ENCODE measurements around the gene DBI. TPM values are rescaled to one million over a fixed set of nuclear protein-coding genes. Genes with fewer than 3 reads are reported as not detected.
"Not testable (repeated sequence)": the region's sequence is repeated elsewhere in the genome, so short reads cannot be mapped to it uniquely, and the experiment has no call there.

DBI gene
- polyA plus RNA-seq, 3 donors, result 252 to 308 (median 290) TPM

DNA sequence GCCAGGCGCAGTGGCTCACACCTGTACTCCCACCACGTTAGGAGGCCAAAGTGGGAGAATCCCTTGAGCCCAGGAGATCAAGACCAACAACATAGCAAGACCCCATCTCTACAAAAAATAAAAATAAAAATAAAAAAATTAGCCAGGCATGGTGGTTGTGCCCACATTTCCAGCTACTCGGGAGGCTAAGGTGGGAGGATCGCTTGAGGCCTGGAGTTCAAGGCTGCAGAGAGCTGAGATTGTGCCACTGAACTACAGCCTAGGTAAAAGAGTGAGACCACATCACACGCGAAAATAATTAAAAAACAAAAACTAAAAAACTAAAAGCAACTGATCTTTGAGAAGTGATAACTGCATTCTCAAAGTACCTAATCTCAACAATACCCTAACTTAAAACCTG lies 2.0 kb upstream of the DBI start:
- DNase-seq (ENCODE audit: low read depth in 3 of 3, low spot score in 2 of 3), result no peak

DNA sequence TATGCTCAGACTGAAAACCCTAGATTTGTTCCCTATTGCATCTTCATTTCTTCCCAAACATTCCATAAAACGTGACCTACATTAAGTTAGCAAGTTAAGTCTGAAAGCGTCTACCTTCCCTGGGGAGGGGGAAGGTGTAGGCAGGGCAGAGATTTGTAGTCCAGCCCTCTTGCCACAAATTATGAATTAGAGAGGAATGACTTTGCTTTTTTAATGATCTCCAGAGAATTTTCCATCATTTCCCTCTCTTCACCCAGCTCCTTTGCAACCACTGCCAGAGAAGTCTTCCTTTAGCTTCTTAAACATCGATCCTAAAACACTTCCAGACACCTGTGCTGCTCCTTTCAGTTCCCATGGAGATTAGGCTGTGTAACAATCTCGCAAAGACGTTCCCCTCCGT lies 1.3 kb upstream of the DBI start:
- no peak for DNase-seq (ENCODE audit: low read depth in 3 of 3, low spot score in 2 of 3)

DNA sequence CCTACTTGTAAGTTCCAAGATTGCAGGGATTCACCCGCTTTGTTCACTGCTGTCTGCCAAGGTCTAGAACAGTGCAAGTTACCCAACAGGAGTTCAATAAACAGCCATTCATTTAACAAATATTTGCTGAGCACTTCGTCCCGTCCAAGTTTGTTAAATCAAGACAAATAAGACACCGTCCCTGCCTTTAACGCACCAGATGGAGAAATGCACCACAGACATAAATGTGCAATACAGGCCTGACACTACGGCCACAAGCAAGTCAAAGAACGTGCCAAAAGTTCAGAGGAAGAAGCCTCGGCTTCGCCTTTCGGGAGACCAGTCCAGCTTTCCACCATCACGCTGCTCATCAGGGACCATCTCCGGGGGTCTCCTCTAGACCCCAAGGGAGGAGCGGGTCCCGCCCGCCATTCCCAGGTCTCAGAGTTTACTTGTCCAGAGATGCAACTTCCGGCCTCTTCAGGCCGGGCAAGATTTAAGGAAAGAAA lies 572 bp upstream of the DBI start:
- peak in 2 of 3 donors; percentile 14 to 29 for DNase-seq (ENCODE audit: low read depth in 3 of 3, low spot score in 2 of 3)

DNA sequence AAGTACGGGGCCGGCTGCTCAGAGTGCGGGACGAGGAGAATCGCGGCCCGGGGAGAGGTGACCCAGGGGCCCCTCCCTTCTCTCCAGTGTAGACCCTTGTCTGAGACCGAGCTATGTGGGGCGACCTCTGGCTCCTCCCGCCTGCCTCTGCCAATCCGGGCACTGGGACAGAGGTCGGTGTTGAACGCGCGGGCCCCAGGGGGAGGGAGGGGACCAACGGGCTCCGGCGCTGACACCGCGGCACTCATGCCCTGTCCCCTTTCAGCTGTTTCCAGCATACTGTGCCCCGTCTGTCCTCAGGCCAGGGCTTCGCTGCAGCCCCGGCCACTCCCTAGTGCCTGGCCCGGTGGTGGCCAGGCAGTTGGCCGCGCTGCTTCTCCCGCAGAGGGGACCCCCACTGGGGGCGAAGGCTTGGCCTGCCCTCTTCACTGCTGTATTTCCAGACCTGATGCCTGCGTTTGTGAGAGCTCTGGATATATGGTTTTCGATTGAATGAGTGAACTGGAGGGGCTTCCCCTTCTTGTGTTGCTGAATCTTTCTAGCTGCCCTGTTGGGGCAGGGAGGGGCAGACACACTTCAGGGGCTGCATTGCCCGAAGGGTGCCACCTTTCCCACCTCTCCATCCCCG lies 809 bp downstream of the DBI start:
- DNase-seq (ENCODE audit: low read depth in 3 of 3, low spot score in 2 of 3), result peak in 1 of 3 donors; percentile 18

DNA sequence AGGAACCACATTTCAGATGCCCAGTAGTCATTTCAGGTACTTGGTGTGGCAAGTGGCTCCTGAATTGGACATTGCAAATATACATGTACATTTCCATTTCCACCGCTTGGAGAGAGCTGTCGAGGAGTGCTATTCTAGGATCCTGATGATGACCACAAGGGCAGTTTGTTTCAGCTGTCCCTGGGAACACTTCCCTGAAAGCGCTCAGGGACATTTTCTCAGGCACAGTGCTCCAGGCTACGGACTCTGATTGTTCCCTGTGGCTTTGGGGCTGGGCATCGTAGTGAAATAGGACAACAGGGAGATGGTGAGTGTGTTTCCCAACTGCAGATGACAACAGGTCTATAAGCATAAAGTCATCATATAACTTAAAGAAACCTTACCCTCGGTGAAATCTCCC lies 3.1 kb downstream of the DBI start:
- DNase-seq (ENCODE audit: low read depth in 3 of 3, low spot score in 2 of 3), result no peak

DNA sequence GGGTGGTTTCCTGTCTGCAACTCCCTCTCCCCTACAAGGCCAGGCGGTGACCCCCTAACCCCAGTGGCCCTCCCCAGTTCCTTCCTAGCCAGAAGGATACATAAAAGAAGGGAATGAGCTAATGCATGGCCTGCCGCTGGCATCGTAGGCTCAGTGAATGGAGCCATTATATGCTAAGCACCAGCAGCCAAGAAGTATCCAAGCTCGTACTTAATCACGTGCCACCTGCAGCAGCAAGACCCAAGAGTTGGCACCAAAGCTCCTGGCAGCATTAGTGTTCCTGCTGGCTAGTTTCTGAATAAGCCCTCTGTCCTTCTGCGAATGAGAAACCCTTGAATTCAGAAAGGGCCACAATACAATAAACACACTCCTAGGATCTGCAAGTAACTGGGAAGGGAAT lies 4.3 kb downstream of the DBI start:
- DNase-seq (ENCODE audit: low read depth in 3 of 3, low spot score in 2 of 3), result no peak

DNA sequence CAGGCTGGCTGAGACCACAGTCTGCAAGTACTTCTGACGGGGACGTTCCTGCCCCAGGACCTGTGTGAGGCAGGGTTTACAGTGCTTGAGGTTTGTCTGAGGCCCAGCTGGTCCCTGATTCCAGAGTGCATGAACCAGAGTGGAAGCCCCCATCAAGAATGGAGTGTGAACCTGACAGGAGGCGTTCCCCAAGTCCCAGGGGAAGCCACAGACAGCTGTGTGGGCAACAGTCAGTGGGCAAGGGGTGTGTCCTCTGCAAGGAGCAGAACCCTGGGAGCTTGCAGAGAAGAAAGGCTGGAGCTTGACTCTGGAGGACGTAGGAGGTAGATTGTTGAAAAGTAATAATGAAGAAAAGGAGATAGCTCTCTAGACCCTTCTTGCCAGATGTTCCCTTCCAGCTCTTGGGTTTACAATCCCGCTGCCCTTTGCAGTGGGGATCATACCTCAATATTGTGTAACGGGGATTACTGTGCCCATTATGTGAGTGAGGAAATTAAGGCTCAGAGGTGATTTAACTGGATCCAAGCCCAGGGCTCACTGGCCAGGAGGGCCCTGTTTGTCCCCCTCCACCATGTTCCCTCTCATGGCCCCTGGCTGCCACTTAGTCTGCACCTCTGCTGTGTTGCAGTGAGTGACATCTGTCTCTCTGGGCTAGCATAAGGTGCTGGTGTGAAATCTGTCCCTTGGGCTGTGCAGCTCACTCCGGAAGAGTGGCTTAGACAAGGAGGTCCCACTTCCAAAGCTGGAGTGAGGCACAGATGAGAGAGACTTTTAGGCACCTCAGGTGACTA lies 6.2 kb downstream of the DBI start:
- DNase-seq (ENCODE audit: low read depth in 3 of 3, low spot score in 2 of 3), result no peak

DNA sequence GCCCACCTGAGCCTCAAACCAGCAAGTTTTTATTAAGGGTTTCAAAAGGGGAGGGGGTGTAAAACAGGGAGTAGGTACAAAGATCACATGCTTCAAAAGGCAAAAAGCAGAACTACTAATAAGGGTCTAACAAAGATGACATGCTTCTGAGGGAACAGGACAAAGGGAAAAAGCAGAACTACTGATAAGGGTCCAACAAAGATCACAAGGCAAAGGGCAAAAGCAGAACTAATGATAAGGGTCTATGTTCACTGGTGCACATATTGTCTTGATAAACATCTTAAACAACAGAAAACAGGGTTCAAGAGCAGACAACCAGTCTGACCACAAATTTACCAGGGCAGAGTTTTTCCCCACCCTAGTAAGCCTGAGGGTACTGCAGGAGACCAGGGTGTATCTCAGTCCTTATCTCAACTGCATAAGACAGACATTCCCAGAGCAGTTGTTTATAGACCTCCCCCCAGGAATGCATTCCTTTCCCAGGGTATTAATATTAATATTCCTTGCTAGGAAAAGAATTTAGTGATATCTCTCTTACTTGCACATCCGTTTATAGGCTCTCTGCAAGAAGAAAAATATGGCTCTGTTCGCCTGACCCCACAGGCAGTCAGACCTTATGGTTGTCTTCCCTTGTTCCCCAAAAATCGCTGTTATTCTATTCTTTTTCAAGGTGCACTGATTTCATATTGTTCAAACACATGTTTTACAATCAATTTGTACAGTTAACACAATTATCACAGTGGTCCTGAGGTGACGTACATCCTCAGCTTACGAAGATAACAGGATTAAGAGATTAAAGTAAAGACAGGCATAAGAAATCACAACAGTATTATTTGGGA lies 7.3 kb downstream of the DBI start:
- DNase-seq (ENCODE audit: low read depth in 3 of 3, low spot score in 2 of 3), result not testable (repeated sequence)

DNA sequence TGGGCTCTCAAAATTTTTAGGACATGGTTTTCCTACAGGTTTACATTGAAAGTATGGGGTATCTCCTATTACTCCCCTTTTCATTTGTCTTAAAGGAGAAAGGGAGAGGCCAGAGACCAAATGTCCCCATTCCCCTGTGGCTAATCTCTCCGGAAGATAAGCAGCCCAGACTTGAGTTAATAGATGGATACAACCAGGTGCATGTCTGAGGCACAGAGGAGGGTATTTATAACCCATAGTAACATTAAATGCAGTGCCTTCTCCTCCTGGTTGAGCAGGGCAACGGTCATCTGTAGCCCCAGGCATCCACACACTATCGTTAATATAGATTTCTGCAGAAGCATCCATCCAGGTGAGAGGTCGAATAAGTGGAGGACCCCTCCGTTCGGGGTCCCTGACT lies 9.6 kb downstream of the DBI start:
- not testable (repeated sequence) for DNase-seq (ENCODE audit: low read depth in 3 of 3, low spot score in 2 of 3)

DNA sequence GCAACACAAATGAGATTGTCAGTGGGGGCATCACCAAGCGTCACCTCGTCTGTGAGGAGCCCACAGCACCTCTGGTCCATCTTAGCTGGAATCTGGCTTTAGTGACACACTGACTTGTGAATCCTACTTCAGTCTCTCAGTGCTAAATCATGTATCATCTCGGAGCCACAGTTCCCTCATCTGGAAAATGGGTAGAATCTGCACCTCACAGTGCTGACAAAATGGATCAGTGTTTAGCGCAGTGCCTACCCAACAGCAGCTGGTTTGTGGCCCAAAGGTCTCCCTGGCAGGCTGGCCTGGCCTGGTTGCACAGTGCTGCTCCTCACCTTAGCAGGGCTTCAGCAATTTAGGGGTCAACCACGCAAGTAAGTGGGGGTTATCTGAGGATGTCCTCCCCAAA lies 10.0 kb downstream of the DBI start:
- DNase-seq (ENCODE audit: low read depth in 3 of 3, low spot score in 2 of 3), result no peak

DNA sequence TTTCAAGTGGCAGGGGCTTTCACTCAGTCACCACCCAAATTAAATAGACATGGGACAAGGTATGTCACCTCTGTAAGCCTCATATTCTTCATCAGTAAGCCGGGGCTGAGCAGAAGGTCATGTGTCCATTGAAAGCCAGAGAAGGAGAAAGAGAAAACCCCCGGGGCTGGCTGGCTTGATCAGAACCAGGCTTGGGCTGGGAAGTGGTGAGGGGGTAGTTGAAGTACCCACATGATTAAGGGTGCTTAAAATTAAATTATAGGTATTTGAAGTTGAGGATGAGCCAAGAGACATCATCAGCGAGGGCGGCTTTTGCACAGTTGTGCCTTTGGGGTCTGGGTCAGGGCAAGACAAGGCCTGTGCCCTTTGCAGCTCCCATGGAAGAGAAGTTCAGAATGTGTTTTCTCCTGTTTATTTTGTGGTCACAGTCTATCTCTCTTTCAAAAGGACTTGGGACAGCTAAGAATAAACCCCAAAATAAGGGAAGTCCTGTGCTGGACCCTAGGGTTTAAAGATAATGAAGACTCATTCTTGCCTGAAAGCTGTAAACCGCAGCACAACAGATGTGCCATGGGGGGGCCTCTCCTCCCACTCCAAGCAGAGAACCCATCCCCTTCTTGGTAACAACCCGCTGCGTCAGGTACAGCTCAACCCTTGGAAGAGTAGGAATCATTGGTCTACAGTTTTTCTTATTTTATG lies 10.7 kb downstream of the DBI start:
- no peak for DNase-seq (ENCODE audit: low read depth in 3 of 3, low spot score in 2 of 3)

DNA sequence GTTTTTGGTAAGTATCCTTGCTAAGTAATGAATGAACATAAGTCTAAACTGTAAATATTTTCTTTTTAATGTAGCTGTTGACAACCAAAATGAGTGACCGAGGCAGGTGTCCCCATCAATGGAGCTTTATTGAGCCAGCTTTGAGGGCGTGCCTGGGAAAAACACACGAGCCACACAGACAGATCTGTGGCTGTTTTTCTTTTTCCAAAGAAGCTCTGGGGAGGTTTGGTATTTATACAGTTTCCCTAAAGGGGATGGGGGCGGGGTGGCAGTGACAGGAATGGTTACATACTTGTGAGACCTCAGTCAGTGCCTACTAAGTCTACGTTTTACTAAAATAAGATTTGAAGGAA lies 11.2 kb downstream of the DBI start:
- DNase-seq (ENCODE audit: low read depth in 3 of 3, low spot score in 2 of 3), result no peak

DNA sequence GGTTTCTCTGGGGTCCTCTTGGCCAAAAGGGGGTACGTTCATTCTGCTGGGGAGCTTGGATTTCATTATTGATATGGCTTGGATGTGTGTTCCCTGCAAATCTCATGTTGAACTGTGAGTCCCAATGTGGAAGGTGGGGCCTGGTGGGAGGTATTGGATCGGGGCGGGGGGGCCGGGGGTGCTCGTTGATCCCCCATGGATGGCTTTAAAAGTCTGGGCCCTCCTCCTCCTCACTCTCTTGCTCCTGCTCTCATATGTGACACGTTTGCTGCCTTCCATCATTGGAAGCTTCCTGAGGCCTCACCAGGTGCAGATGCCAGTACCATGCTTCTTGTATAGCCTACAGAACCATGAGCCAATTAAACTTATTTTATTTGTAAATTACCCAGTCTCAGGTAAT lies 11.8 kb downstream of the DBI start:
- DNase-seq (ENCODE audit: low read depth in 3 of 3, low spot score in 2 of 3), result no peak

DNA sequence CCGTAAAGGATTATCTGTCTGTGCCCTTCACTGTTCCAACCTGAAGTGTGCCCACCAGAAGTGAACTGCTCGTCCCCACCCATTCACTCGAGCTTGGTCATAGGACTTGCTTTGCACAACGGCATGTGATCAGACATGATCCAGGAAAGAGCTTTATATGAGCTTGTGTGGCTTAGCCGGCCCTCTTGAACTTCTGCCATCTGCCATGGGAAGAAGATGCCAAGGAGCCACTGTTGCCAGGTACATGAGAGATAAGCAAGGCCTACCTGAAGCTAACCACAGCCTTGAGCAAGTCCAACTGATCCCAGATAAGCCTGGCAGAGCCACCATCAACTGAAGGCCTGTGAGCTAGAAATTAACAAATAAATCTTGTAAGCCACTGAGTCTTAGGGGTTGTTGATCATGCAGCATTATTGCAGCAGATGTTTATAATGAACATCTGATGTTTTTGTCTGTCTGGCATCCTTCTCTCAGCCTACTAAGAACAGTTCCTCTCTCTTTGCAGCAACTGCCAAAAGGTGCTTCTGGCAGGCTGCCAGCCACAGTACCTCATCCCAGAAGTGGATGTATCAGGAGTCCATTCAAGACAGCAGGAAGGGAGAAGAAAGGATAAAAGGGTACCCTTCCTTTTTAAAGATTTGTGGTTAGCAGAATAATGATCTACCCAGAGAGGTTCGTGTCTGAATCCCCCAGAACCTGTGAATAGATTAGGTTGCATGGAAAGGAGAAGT lies 16.8 kb downstream of the DBI start:
- DNase-seq (ENCODE audit: low read depth in 3 of 3, low spot score in 2 of 3), result no peak

DNA sequence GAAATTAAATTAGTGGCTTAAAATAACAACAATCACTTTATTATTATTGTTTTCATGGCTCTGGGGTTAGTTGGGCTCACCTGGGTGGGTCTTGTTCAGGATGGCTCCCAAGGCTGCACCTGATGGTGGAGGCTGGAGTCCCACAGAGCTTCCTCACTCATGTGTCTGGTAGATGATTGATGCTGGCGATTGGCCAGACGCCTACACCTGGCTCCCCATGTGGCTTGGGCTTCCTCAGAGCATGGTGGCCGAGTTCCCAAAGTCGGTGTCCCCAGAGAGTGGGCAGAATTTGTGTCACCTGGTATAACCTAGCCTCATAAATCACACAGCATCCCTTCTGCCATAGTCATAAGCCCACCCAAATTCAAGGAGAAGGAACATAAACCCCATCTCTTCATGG lies 18.2 kb downstream of the DBI start:
- DNase-seq (ENCODE audit: low read depth in 3 of 3, low spot score in 2 of 3), result no peak

DNA sequence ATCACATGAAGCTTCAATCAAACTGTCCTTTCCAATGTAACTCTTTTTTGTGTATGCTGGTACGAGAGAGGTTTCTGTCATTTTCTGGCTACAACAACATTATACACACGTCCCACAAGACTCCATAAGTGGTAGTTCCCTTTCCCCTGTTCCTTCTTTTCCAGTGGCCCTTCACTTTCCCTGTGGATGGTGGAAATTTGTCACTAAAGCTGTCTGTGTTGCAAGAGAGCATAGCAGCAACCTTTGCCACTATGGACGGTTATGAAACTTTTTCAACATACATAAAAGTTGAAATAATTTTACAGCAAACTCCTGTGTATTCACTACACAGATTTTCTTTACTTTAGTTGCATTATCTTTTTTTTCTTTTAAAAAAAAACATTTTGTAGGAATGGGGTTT lies 18.7 kb downstream of the DBI start:
- DNase-seq (ENCODE audit: low read depth in 3 of 3, low spot score in 2 of 3), result no peak

DNA sequence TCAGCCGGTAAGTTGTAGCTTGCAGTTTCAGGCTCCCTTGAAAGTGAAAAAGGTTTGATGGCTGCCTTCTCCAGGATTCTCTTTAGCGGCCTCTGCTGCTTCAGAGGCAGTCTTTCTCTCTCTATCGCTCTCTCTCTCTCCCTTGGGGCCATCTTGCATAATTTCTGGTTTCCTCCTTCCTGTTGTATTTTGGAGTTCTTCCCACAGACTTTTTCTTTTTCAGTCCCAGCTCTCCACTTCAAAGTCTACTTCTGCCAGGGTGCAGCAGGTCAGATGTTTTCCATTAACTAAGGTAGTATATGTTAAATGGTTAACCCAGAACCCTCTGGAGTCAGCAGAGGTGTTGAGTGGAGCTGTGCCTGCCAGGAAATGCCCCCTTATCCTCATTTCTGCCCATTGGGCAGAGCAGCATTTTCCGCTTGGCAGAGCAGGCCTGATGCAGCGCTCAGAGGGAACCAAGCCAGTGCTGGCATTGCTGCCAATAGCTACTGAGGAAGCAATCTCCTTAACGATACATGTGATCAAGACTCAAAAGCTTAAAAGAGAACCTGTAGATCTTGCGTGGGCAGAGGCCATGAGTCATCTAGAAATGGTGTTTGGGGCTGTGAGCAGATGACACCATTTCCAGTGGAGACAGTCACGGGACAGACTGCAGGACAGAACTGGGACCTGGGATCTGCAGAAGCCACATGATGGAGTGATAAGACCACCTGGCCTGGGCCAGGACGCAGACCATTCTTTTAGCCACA lies 20.8 kb downstream of the DBI start:
- peak in 1 of 3 donors; percentile 44 for DNase-seq (ENCODE audit: low read depth in 3 of 3, low spot score in 2 of 3)

DNA sequence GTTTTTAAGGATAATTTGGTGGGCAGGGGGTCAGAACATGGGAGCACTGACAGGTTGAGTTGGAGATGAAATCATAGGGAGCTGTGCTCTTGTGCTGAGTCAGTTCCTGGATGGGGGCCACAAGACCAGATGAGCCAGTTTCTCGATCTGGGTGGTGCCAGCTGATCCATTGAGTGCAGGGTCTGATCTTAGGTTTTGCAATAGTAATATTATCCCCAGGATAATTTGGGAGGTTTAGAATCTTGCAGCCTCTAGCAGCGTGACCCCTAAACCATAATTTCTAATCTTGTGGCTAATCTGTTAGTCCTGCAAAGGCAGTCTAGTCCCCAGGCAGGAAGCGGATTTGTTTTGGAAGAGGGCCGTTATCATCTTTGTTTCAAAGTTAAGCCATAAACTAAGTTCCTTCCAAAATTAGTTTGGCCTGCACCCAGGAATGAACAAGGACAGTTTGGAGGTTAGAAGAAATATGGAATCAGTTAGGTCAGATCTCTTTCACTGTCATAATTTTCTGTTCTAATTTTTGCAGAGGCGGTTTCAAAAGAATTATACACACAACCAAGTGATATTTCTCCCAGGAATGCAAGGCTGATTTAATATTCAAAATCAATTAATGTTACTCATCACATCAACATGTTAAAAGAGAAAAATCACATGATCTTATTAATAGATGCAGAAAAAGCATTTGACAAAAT lies 23.0 kb downstream of the DBI start:
- DNase-seq (ENCODE audit: low read depth in 3 of 3, low spot score in 2 of 3), result no peak

Data from right renal cortex interstitium (tissue), 3 donors.